HepG2 (cell line): ENCODE measurements around the gene HLF. TPM values are rescaled to one million over a fixed set of nuclear protein-coding genes. Genes with fewer than 3 reads are reported as not detected.

Experiments used
- ATAC-seq: fragments of 200-7000 bp; cut with Tn5 transposase; 3 replicates; pipeline ENCODE4 v1.9.1; 2020; ENCODE audit warnings: mild to moderate bottlenecking, moderate library complexity
- BruUV-seq: library from RNA; stranded (reverse); fragments of 400-500 nt; replicated peaks from 2 replicates; lab custom pipeline; 2021; lab: Mats Ljungman, UMichigan
- CTCF ChIA-PET: fragments of 300-600 bp; formaldehyde crosslinking; extraction: SDS; loops from one replicate; lab custom pipeline; 2021; ENCODE audit warnings: low total read pairs, inconsistent platforms, low intra/inter-chr PET ratio; lab: Yijun Ruan, JAX
- POLR2A ChIA-PET: fragments of 350-600 bp; sonication (Branson Sonifier 250); formaldehyde crosslinking; loops from one replicate; lab custom pipeline; 2020; ENCODE audit warnings: antibody characterized with exemption, inconsistent platforms; lab: Yijun Ruan, JAX
- DNase-seq: peaks from one replicate; pipeline ENCODE4 v3.0.0-alpha.2; 2015; ENCODE audit warnings: low spot score
- FAIRE-seq: peaks from 3 replicates; lab custom pipeline; 2011; peaks lifted over from hg19 to GRCh38; lab: Jason Lieb, UNC
- H2AFZ ChIP-seq: one replicate; pipeline ENCODE4 v1.6.1; 2011; ENCODE audit warnings: low read length, inconsistent platforms
- H3K27ac ChIP-seq: fragments of 300-600 bp; 3 replicates; pipeline ENCODE4 v1.8.0; 2011; ENCODE audit warnings: mixed run types, mild to moderate bottlenecking, mixed read lengths, low read length, inconsistent platforms; ENCODE audit not compliant: insufficient read depth; ENCODE audit errors: extremely low read length
- H3K27me3 ChIP-seq, 2 experiments: fragments of 200-600 bp in 1 of 2; 2 replicates in 1 of 2; 3 replicates in 1 of 2; pipeline versions ENCODE4 v1.6.0 to v1.8.0; 2011; ENCODE audit warnings: low read length in 2 of 2, mild to moderate bottlenecking in 2 of 2, moderate library complexity in 2 of 2, inconsistent platforms in 1 of 2; ENCODE audit not compliant: insufficient read depth in 2 of 2, control insufficient read depth in 1 of 2
- H3K36me3 ChIP-seq, 2 experiments: fragments of 200-600 bp in 1 of 2; replicated peaks in 1 of 2; 2 replicates in 1 of 2; 3 replicates in 1 of 2; pipeline versions ENCODE4 v1.5.1 to v1.8.0; 2011; ENCODE audit warnings: low read length in 2 of 2, inconsistent platforms in 1 of 2; ENCODE audit not compliant: insufficient read depth in 2 of 2, control insufficient read depth in 1 of 2
- H3K4me1 ChIP-seq: 2 replicates; pipeline ENCODE4 v1.5.1; 2012; ENCODE audit warnings: low read length, inconsistent platforms; ENCODE audit not compliant: insufficient read depth
- H3K4me2 ChIP-seq: 2 replicates; pipeline ENCODE4 v1.6.0; 2011; ENCODE audit warnings: low read depth, low read length, inconsistent platforms
- H3K4me3 ChIP-seq, 3 experiments: fragments of 200-600 bp in 1 of 3; sonication (generic), shearing (Covaris generic) in 1 of 3; replicated peaks in 1 of 3; 2 replicates each; pipeline ENCODE4 v1.5.1; 2011 to 2016; ENCODE audit warnings: low read length in 3 of 3, inconsistent platforms in 2 of 3, low read depth in 2 of 3, mild to moderate bottlenecking in 2 of 3, control low read depth in 1 of 3, mixed read lengths in 1 of 3; ENCODE audit not compliant: insufficient read depth in 1 of 3
- H3K79me2 ChIP-seq: one replicate; pipeline ENCODE4 v1.6.1; 2011; ENCODE audit warnings: low read length, inconsistent platforms; ENCODE audit not compliant: insufficient read depth
- H3K9ac ChIP-seq: 2 replicates; pipeline ENCODE4 v1.6.0; 2011; ENCODE audit warnings: mild to moderate bottlenecking, low read depth, low read length, inconsistent platforms; ENCODE audit not compliant: insufficient read depth
- H3K9me3 ChIP-seq: 2 replicates; pipeline ENCODE4 v1.5.1; 2012; ENCODE audit warnings: mild to moderate bottlenecking, low read length
- H4K20me1 ChIP-seq: 2 replicates; pipeline ENCODE4 v1.6.0; 2011; ENCODE audit warnings: inconsistent platforms, mild to moderate bottlenecking, low read length, moderate library complexity; ENCODE audit not compliant: insufficient read depth
- ADNP ChIP-seq: sonication (generic); formaldehyde crosslinking; IDR thresholded peaks from 2 replicates; pipeline ENCODE4 v1.4.0; 2020; ENCODE audit warnings: missing genetic modification reagents
- ATF1 ChIP-seq: IDR thresholded peaks from 2 replicates; pipeline ENCODE4 v1.6.1; 2016; ENCODE audit warnings: mild to moderate bottlenecking, control low read depth
- ATF7 ChIP-seq, 2 experiments: fragments of 450-650 bp in 1 of 2; sonication (generic) in 1 of 2; formaldehyde crosslinking in 1 of 2; IDR thresholded peaks; 2 replicates each; pipeline versions ENCODE4 v1.4.0 to v1.6.1; 2016 to 2020; ENCODE audit warnings: antibody characterized with exemption in 1 of 2, mild to moderate bottlenecking in 1 of 2, missing genetic modification reagents in 1 of 2
- DPF2 ChIP-seq: sonication (generic); formaldehyde crosslinking; IDR thresholded peaks from 2 replicates; pipeline ENCODE4 v1.4.0; 2020; ENCODE audit warnings: mild to moderate bottlenecking, low read depth, missing genetic modification reagents, borderline replicate concordance
- LCORL ChIP-seq, 2 experiments: fragments of 450-650 bp in 1 of 2; sonication (generic) in 1 of 2; formaldehyde crosslinking in 1 of 2; IDR thresholded peaks; 2 replicates each; pipeline versions ENCODE4 v1.5.0 to v1.6.1; 2017 to 2020; ENCODE audit warnings: antibody characterized with exemption in 1 of 2, missing genetic modification reagents in 1 of 2
- NONO ChIP-seq, 2 experiments: fragments of 450-650 bp in 1 of 2; sonication (generic) in 1 of 2; formaldehyde crosslinking in 1 of 2; IDR thresholded peaks in 1 of 2; conservative IDR thresholded peaks in 1 of 2; 2 replicates each; pipeline versions ENCODE4 v1.6.1 to v1.8.0; 2017 to 2022; ENCODE audit warnings: mild to moderate bottlenecking in 1 of 2, missing genetic modification reagents in 1 of 2, moderate library complexity in 1 of 2
- POLR2A ChIP-seq, 2 experiments: IDR thresholded peaks; 2 replicates each; pipeline ENCODE4 v1.6.1; 2011; ENCODE audit warnings: low read depth in 2 of 2, low read length in 2 of 2, mild to moderate bottlenecking in 1 of 2, moderate library complexity in 1 of 2; ENCODE audit not compliant: insufficient read depth in 1 of 2
- POLR2AphosphoS2 ChIP-seq: IDR thresholded peaks from 2 replicates; pipeline ENCODE4 v1.6.1; 2011; ENCODE audit warnings: low read depth, low read length, improper control_type of control experiment
- POLR2AphosphoS5 ChIP-seq: IDR thresholded peaks from 2 replicates; pipeline ENCODE4 v1.6.1; 2012; ENCODE audit warnings: low read depth, low read length
- SP4 ChIP-seq: sonication (generic); formaldehyde crosslinking; IDR thresholded peaks from 2 replicates; pipeline ENCODE4 v1.8.1; 2023; ENCODE audit warnings: mild to moderate bottlenecking, missing genetic modification reagents
- TOE1 ChIP-seq: sonication (generic); formaldehyde crosslinking; IDR thresholded peaks from 2 replicates; pipeline ENCODE4 v1.4.0; 2020; ENCODE audit warnings: mild to moderate bottlenecking, missing genetic modification reagents
- TRIM24 ChIP-seq: sonication (generic); formaldehyde crosslinking; IDR thresholded peaks from 2 replicates; pipeline ENCODE4 v1.8.0; 2022; ENCODE audit warnings: mild to moderate bottlenecking, missing genetic modification reagents
- ZBTB38 ChIP-seq: sonication (generic); formaldehyde crosslinking; IDR thresholded peaks from 2 replicates; pipeline ENCODE4 v1.5.1; 2020; ENCODE audit warnings: mild to moderate bottlenecking, missing genetic modification reagents
- ZNF101 ChIP-seq: sonication (generic); formaldehyde crosslinking; IDR thresholded peaks from 2 replicates; pipeline ENCODE4 v1.4.0; 2020; ENCODE audit warnings: mild to moderate bottlenecking, low read depth, missing genetic modification reagents, borderline replicate concordance
- ZNF20 ChIP-seq: sonication (generic); formaldehyde crosslinking; IDR thresholded peaks from 2 replicates; pipeline ENCODE4 v1.4.0; 2020; ENCODE audit warnings: mild to moderate bottlenecking, moderate library complexity, missing genetic modification reagents
- ZNF354B ChIP-seq: sonication (generic); formaldehyde crosslinking; IDR thresholded peaks from 2 replicates; pipeline ENCODE4 v1.8.0; 2022; ENCODE audit warnings: mild to moderate bottlenecking, missing genetic modification reagents
- ZNF615 ChIP-seq: sonication (generic); formaldehyde crosslinking; IDR thresholded peaks from 2 replicates; pipeline ENCODE4 v1.5.0; 2020; ENCODE audit warnings: mild to moderate bottlenecking, missing genetic modification reagents, borderline replicate concordance
- ZNF761 ChIP-seq: sonication (generic); formaldehyde crosslinking; conservative IDR thresholded peaks from 2 replicates; pipeline ENCODE4 v1.4.0; 2020; ENCODE audit warnings: mild to moderate bottlenecking, missing genetic modification reagents
- WGBS: methylation state at CpG from one replicate; pipeline ENCODE4 v1.1.6; 2017; ENCODE audit warnings: low lambda C conversion rate; 5-methylcytosine and 5-hydroxymethylcytosine counted together
- in situ Hi-C: cut with HindIII; loops from 2 replicates; pipeline ENCODE4 v1.10.0; 2017; ENCODE audit warnings: low pct_unique_long_range_greater_than_20kb; ENCODE audit not compliant: extremely low pct_ligation_motif_present
- intact Hi-C: fragments of 100-400 bp; cut with micrococcal nuclease; formaldehyde crosslinking; loops from one replicate; pipeline ENCODE4 v1.10.0; 2022; ENCODE audit not compliant: unreplicated experiment
- polyA plus RNA-seq, 8 experiments: library from polyadenylated mRNA; depleted of rRNA in 3 of 8; stranded (reverse) in 7 of 8; unstranded in 1 of 8; fragments of >200 nt; fragmentation: Illumina TruSeq in 4 of 8; extraction: Trizol in 4 of 8; gene quantifications; 2 replicates each; pipeline versions ENCODE4 v1.2.1 to v1.2.3, GENCODE V29; 2011 to 2016; ENCODE audit warnings: low read depth in 4 of 8, missing spikeins in 1 of 8, mixed read lengths in 1 of 8; ENCODE audit not compliant: insufficient read depth in 1 of 8
- total RNA-seq, 5 experiments: library from RNA; depleted of rRNA; stranded (reverse); fragments of >200 nt; fragmentation: Illumina TruSeq; extraction: Trizol; gene quantifications; 2 replicates each; pipeline ENCODE4 v1.2.3, GENCODE V29; 2016; ENCODE audit warnings: low read depth in 1 of 5
- TF ChIP-seq, protein P1 (sequence below): sonication (generic); formaldehyde crosslinking; IDR thresholded peaks from 2 replicates; pipeline ENCODE4 v1.5.1; 2020; ENCODE audit warnings: missing genetic modification reagents, mild to moderate bottlenecking, borderline replicate concordance
- TF ChIP-seq, protein P2 (sequence below): sonication (generic); formaldehyde crosslinking; IDR thresholded peaks from 2 replicates; pipeline ENCODE4 v1.5.0; 2020; ENCODE audit warnings: mild to moderate bottlenecking, missing genetic modification reagents

Gene HLF
- total and polyA plus RNA-seq, 2 of the 13 experiments (the other 11 are each of a cell fraction or from before 2014, with no cell fraction given), result 202 to 346 TPM

DNA sequence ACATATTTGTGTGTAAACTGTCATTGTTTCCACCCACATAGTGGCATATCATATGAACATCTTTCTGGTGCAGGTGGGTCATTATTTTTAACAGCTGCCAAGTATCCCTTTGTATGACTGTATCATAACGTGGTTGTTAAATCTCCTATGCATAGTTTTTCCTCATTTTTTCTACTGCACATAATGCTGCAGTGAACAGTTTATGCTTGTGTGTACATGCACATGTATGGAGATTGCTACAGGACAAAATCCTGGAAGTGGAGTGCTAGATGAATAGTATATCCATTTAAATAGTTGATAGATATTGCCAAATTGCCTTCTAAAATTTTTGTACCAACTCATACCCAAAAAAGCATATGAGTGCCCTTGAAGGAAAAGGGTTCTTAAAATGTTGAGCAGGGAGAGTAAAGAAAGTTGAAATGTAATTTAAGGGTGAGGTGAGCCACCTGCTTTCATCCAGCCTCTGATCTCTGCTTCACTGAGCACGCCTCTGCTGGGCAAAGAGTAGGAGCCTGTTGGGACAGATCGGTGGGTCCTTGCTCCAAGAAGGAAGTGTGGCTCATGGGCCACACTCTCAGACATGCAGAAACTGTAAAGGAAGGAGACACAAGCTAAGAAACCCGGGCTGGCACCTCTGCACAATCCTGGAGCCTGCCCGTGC is 55.3 kb downstream of the HLF start:
- H3K4me3 ChIP-seq, result no peak overlapping the region
- FAIRE-seq (no peak), ATAC-seq (no peak), DNase-seq (no peak)
- POLR2A ChIA-PET, result no interaction called here
- CTCF ChIA-PET, result no interaction called here
- H3K4me1 ChIP-seq, result no peaks in the 10 kb centered on the region
- in situ Hi-C loops, result no loop called here
- no peaks in the 10 kb centered on the region for H3K27me3 ChIP-seq
- H3K79me2 ChIP-seq, result peaks cover 31% of the 10 kb centered on the region
- no peak overlapping the region for H3K9ac ChIP-seq
- no peak overlapping the region for H3K27ac ChIP-seq
- no peak overlapping the region for H3K4me2 ChIP-seq
- no peaks in the 10 kb centered on the region for H3K9me3 ChIP-seq
- H3K36me3 ChIP-seq, result peaks cover 51 to 65% of the 10 kb centered on the region in 2 experiments
- peaks cover 78% of the 10 kb centered on the region for H4K20me1 ChIP-seq
- intact Hi-C loops, result no loop called here
- WGBS, result over 99% methylated on average over 5 of the region's 5 CpGs
- H2AFZ ChIP-seq, result no peak overlapping the region
- no TSS peak for BruUV-seq
- TF ChIP-seq ZNF761 (CRISPR knock-in tag) (no peak), SP4 (CRISPR knock-in tag) (no peak), ADNP (no peak), POLR2A (IDR thresholded peaks at IDR 0.05; ENCODE audit: insufficient read depth in 1 of 2, low read depth in 2 of 2, low read length in 2 of 2) (peak in 1 of 2 experiments; percentile 35; a peak in 1 of 4 replicates), POLR2AphosphoS2 (0 out of 2 replicates have a peak, but pooled peaks have one; percentile 63), ZNF354B (CRISPR knock-in tag) (no peak), ZNF101 (CRISPR knock-in tag) (no peak), TOE1 (CRISPR knock-in tag) (no peak), TRIM24 (CRISPR knock-in tag) (no peak), ZNF20 (no peak), POLR2AphosphoS5 (peak; percentile 8; the same call in 1 of the 2 replicates), ATF1 (CRISPR knock-in tag) (no peak), LCORL (IDR thresholded peaks at IDR 0.05) (no peak), LCORL (CRISPR knock-in tag; IDR thresholded peaks at IDR 0.05) (no peak), NONO (IDR thresholded peaks at IDR 0.05) (no peak), NONO (CRISPR knock-in tag; conservative IDR thresholded peaks at IDR 0.05) (0 out of 2 replicates have a peak, but pooled peaks have one; percentile 34), ZBTB38 (CRISPR knock-in tag) (no peak), ZNF615 (CRISPR knock-in tag) (no peak), ATF7 (IDR thresholded peaks at IDR 0.05) (no peak), ATF7 (CRISPR knock-in tag; IDR thresholded peaks at IDR 0.05) (no peak), DPF2 (CRISPR knock-in tag) (no peak)
- TF ChIP-seq, protein P1, sequence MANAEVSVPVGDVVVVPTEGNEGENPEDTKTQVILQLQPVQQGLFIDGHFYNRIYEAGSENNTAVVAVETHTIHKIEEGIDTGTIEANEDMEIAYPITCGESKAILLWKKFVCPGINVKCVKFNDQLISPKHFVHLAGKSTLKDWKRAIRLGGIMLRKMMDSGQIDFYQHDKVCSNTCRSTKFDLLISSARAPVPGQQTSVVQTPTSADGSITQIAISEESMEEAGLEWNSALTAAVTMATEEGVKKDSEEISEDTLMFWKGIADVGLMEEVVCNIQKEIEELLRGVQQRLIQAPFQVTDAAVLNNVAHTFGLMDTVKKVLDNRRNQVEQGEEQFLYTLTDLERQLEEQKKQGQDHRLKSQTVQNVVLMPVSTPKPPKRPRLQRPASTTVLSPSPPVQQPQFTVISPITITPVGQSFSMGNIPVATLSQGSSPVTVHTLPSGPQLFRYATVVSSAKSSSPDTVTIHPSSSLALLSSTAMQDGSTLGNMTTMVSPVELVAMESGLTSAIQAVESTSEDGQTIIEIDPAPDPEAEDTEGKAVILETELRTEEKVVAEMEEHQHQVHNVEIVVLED (CRISPR knock-in tag), result no peak
- TF ChIP-seq, protein P2, sequence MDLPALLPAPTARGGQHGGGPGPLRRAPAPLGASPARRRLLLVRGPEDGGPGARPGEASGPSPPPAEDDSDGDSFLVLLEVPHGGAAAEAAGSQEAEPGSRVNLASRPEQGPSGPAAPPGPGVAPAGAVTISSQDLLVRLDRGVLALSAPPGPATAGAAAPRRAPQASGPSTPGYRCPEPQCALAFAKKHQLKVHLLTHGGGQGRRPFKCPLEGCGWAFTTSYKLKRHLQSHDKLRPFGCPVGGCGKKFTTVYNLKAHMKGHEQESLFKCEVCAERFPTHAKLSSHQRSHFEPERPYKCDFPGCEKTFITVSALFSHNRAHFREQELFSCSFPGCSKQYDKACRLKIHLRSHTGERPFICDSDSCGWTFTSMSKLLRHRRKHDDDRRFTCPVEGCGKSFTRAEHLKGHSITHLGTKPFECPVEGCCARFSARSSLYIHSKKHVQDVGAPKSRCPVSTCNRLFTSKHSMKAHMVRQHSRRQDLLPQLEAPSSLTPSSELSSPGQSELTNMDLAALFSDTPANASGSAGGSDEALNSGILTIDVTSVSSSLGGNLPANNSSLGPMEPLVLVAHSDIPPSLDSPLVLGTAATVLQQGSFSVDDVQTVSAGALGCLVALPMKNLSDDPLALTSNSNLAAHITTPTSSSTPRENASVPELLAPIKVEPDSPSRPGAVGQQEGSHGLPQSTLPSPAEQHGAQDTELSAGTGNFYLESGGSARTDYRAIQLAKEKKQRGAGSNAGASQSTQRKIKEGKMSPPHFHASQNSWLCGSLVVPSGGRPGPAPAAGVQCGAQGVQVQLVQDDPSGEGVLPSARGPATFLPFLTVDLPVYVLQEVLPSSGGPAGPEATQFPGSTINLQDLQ (CRISPR knock-in tag), result no peak
